Stimulated activated CD8-positive, alpha-beta memory T cell treated with anti-CD3 and anti-CD28 coated beads, Interleukin-15, amount 100 ng/mL, for 4 hours (primary cell): ENCODE results near the gene VWDE.

Experiments
- DNase-seq, 2 donors: peaks; one replicate each; pipeline ENCODE4 v3.0.0-alpha.2; 2020; ENCODE audit warnings: low read depth in 2 of 2

Gene VWDE

GRCh38 chr7:12290761-12291160, 112.9 kb downstream of the VWDE start:
- no peak for DNase-seq

DNA sequence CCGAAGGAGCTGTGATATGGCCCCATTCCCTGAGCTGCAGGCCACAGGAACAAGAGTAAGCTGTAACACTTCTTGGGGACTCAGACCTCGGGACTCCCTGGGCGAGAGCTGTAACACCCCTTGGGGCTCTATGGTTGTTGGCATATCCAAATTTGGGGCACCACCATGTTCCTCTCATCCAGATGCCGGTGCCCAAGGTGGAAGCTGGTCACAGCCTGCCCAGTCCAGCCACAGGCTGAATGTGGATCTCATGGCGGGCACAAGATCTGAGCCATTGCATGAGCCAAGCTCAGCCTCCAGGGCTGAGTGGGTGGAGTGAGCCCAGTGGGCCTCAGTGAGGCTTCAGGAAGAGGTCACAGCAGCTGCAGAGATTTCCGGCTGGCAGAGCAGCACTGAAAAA, 113.7 kb downstream of the VWDE start:
- DNase-seq: no peak

GRCh38 chr7:12287901-12288300, 115.8 kb downstream of the VWDE start:
- no peak for DNase-seq

- DNase-seq: no peak
These were observed 122.6 kb downstream of the VWDE start for GRCh38 chr7:12281038-12281437.
